RKO (cell line): Measurements from ENCODE around the gene CAMK1G.
A peak's percentile ranks its signal among the peaks of the same experiment; 100 is the strongest.

Experiments
- DNase-seq: peaks from one replicate; pipeline ENCODE4 v3.0.0-alpha.2; 2016; ENCODE audit warnings: low spot score

CAMK1G gene

DNA sequence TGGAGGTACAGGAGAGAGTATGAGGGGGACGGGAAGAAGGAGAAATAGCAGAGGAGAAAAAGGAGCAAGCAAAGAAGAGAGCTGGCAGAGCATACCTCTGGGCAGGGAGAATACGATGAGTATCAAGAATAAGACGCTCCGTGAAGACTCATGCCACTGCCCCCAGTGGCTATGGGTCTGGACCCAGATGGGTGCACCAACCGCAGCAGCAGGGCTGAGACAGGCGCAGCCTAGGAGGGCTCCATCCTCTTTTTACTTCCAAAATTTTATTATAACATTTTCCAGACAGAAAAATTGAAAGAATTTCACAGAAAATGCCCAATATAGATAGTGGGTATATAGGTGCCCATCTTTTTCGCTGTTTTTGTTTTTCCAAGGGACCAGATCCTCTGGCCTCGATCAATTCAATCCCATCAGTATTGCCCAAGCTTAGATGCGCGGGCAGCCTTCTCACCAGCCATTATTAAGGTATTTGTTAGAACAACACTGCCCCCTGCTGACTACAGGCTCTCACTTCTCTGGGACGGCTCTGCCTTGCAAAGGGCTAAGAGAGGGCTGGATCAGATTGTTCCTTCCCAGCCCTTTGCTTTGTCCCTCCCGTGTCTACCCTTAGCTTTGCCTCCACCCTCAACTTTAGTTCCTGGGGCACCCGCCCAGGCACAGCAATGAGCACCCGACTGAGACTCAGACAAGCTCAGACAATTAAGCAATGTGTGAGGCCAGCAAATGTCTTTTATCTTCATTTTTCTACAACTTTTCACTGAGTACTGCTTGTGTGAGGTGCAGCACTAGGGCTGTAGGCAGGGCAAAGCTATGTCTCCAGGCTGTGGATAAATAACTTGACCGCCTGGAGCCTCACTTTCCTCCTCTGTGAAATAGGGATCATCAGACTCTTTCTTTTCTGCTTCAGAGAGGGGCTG is 17.5 kb upstream of the CAMK1G start:
- DNase-seq = peak; percentile 72

DNA sequence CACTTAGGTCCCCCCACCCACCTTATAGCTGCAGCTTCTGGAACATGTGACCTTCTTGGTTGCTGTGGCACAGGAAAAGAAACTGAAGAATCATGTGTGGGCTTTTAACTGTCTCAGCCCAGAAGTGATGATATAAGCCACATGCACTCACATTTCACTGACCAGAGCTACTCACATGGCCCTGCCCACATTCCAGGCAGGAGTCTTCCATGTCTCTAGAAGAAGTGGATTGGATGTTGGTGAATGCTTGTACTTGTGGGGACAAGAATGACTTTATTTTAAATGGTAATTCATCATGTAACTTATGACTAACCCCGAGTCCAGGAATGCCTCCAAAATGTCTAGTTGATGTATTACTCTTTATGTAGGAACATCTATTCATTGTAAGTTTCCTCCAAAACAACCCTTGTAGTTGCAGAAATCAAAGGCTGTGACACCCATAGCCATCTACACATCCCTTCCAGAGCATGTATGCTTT is 15.8 kb upstream of the CAMK1G start:
- no peak for DNase-seq

DNA sequence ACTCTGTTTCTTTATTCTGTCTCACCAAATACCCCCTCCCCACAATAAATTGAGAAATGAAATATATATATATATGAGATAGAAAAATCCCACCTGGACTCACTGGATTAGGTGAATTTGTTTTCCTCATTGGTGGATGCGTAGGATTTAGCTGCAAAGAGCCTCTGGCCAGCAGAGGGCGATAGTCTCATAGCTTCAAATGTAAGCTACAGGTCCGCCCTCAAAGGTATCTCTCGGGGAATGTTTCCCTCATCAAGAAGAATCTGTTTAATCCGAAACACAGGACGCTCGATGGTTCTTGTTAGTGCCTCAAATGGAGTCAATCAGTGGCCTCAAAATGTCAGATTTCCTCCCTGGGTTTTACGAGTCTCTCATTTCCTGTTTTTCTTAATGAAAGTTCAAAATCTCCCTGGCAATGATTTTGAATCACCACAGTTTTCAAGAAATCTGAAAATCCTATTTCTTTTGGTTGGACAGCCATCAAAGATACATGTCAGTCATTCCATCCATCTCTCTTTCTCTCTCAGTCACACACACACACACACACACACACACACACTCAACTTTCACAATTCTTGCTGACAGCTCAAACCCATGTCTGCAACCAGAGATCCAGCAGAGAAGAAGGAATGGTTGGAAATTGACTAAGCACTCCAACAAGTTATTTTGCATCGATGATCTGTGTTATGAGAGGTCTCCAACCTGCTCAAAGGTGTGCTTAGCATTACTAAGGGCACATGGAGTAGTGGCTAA is 13.9 kb upstream of the CAMK1G start:
- DNase-seq = peak; percentile 75

DNA sequence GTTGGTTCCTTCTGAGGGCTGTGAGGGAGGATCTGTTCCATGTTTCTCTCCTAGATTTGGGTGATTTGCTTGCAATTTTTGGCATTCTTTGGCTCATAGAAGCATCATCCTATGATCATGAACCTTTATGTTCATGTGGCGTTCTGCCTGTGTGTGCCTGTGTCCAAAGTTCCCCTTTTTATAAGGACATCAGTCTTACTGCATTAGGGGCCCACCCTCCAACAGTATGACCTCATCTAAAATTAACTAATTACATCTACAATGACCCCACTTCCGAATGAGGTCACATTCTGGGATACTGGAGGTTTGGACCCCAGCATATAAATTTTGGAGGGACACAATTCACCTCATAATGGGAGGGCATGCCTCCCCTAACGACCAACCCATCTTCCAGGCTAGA is 12.8 kb upstream of the CAMK1G start:
- DNase-seq = no peak

DNA sequence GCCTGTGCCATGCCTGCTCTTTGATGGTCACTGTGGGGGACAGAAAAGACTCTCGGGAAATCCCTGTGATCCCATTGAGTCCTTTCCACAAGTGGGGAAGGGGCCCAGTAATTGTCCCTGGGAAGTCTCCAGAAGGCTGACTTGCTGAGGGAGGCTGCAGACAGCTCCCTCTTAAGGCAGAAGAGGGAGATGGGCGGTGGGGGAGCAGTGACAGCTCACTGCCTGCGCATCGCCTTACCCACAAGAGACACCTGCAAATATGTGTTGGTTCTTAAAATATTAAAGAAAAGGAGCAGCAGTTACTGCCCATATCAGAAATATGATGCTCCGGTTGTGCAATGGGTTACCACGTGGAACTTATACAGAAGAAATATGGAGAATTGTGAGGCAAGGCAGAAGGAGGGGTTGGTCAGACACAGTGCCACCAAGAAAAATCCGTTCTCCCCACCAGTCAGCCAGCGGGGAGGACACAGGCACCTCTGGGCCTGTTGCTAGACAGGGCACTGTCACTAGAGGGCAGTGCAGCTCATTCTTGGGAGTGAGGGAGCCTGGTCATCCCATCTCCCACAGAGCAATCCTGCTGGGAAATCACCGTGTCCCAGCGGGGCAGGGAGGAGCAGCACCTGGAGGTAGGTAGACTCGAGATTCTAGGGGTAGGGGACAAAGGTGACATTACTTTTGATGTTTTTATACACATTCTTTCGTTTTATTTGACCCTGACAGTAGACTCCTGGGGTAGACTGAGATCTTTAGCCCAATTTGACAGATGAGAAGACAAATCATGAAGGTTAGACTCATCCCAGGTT is 6.9 kb upstream of the CAMK1G start:
- peak; percentile 73 for DNase-seq

DNA sequence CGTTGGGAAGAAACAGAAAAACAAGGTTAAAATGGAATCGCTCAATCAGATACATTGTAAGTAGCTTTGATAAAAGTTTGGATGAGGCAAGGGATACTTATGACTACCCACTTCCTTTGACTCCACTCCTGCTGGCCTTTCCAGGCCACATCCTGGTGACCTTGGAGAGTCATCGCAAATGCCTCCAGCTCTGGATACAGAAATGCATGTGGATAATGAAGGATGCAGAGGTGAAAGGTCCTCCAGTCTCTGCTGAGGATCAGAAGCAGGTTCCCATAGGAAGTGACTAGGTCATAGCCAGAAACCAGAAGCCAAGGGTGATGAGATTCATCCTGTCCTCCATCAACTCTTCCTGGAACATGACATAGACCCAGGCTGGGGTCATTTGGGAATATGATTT is 6.2 kb upstream of the CAMK1G start:
- DNase-seq = no peak

DNA sequence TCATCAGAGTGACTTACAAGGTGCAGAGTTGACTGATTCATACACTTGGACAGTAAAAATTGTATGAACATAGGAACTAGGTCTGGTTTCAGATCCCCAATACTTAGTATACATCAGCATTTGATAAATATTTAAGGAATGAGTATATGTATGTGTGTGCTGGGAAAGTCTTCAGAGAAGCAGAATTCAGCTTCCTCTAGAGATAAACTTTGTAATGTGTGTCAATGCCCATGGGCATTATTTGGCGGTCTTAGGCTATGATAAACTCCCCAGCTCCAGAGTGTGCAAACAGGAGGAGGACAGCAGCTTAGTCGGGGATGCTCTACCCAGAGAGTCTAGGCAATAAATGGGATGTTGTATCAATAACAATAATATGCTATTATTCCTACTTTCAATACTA is 2.9 kb upstream of the CAMK1G start:
- DNase-seq = no peak

DNA sequence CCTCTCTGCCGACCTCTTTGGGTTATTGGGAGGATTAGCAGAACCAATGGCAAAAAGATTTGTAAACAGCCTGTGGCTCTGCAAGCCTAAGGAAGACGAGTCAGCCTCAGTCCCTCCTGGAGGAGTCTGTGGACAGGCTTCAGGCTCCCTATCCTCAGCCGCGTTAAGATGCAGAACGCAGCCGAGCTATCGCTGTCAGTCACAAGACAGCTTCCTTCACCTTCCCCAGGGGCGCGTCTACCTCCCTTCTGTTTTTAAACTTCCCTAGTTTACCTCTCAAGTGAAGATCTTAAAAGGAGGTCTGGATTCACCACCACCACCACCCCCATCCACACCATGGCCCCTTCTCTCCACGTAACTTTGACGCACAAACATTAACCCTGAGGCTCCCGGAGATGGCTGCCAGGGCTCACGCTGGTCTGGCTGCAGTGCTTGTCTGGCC is 738 bp downstream of the CAMK1G start:
- no peak for DNase-seq

DNA sequence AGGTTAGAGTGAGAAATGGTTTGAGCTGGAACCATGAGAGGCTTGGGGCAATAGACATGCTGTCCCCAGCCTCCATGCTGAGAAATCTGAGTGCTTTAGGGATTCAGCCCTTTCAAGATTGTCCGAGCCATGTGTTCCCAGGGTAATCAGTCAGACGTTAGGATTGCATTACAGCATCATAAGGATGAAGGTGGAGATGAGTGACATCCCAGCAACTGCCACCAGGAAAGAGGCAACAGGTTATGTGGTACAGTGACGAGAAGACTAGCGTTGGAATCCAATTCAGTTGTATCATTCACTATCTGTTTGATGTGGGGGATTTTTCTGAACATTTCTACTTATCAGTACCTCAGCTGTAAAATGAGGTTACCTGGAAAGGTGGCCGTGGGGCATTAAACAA is 1.7 kb downstream of the CAMK1G start:
- no peak for DNase-seq

DNA sequence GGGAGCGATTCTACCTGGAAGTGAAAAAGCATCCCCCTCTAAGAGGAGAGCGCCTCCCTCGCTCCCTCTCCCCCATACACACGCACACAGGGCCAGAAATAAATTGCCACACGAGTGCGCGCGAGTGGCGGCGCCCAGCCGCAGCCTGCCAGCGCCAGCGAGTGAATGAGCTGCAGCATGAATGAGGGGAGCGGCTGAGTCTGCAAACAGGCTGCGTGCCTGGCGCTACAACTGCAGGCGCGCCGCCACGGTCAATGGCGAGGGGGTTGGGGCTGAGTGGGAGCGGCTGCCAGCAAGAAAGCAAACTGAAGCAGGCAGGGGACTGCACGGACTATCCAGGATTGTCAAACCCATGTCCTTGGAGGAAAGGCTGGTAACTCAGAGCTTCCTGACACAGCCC is 2.2 kb downstream of the CAMK1G start:
- no peak for DNase-seq

DNA sequence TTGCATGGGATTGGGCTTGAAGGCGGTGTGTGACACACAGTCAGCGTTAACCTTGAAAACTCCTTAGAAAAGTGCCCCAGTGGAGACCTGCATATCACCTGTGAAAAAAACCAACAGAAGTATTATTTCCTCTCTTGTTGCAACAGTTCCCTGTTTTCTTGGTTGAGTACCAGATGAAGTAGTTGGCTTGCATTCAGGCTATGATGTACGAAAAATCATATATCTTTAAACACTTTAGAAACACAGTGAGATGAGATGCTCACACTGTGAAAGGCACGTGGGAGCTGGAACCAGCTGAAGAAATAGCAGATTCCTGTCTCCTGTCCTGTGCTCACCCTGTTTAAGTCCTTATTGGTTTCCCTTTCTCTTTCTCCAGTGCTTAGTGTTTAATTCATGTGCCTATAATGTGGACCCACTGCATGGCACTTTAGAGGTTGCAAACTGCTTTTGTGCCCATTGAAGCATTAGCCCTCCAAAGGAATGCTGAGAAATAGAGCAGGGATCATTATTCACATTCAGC is 2.8 kb downstream of the CAMK1G start:
- no peak for DNase-seq

DNA sequence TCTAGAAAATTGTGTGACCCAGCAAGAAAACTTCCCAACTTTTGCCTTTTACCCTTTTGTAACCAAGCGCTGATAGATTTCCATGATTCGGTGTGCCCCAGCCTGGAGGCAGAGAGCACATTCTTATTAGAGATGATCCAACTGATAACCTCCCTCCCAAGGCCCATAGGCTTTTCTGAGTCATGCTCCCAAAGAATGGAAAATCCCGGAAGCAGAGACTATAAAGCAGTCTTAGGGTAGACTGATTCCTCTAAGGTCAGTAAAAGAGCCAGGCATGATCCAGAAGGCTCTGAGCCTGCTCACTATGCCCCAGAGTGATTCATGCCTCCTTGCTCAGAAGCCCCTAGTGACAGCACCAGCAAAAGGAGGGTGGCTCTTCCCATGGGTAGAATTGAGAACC is 4.3 kb downstream of the CAMK1G start:
- DNase-seq = no peak

DNA sequence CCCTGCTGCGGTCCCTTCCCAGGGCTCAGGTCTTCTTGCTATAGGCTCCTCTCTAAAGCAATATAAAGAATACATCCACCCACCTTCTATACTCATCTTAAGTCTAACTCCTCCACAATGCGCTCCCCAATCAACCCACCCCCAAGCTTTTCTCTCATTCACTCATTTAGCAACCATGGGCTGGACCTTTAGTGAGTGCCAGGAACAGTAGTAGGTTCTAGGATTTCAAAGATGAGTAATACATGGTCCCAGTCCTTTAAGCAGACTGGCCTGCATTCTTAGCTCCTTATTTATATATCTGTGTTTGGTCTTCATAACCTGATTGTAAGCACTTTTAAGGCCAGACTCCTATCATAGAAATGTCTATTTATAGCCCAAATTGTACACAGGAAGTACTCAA is 5.9 kb downstream of the CAMK1G start:
- DNase-seq = no peak

DNA sequence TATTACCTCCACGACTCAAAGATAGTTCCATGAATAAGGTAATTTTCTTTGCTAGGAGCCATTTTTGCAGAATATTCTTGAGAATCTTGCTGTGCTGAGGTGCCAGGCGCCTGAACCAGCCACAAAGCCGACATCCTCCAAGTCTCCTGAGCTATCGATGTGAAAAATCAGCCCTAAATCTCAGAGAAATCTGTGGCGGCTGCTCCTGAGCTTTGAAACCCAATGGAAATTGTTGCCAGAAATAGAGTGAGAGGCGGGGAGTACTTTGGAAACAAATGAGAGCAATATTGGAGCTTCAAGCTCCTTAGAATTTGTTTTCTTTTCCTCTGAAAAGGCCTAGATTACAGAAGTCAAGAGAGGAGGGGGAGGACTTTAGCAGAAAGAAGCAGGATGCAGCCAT is 6.3 kb downstream of the CAMK1G start:
- no peak for DNase-seq

DNA sequence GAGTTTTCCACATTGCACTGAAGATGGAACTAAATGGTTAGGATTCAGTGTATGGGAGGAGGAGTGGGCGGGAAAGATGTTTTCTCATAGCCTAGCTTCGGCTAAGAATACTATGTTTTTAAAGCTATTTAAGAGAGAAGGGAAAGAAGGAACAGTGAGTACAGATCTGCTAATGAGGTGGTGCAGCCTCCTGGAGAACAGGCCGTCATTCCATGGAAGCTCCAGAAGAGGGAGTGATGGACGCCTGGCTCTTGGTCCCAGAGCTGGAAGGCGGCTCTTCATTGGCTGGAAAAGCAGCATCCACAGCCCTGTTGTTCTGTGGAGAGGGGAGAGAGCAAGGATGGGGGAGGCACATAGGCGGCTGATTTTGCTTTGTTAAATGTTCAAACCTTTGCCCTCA is 6.9 kb downstream of the CAMK1G start:
- DNase-seq = no peak

DNA sequence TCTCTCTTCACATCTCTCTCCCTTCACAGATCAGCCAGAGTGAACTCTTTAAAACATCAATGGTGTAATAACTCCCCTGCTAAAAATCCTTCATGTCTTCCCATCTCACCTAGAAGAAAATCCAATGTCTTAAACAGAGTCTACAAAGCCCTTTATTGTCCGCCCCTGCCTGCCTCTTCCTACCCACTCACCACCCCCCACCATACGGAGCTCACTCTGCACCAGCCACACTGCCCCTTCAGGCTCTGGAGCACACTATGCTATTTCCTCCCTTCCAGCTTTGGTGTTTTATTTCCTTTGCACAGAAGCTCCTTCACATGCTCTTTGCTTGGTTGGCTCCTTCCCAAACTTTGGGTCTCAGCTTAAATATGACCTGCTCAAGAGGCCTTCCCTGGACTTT is 10.2 kb downstream of the CAMK1G start:
- DNase-seq = no peak

DNA sequence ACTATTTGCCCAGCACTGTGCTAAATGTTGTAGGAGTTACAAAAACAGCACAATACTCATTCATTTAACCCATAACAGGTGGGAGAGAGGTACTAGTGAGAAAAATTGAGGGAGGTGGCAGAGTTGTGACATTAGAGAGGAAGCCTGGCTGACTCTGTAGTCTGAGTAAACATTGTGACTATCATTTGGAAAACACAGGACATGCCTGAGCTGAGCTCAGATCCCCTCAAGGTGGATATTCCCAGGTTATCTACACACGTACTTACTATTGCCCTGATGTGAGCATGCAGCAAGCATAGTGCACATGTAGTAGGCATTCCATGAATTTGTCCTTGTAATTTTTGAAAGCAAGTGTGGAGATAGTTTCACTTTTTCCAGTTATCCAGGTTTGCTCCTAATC is 10.9 kb downstream of the CAMK1G start:
- DNase-seq = no peak

DNA sequence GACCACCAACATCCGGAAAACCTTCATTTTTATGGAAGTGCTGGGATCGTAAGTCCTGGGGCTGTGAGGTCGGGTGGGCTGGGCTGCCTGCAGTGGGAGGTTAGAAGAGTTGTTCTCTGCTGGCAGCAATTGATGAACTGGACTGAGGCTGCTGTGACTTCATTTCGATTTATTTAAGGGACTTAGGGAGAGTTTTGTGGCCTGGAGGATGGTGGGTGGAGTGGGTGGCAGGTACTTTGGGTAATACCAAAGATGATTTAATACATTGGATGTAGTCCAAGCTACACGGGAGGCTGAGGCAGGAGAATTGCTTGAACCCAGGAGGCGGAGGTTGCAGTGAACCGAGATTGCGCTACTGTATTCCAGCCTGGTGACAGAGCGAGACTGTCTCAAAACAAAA is 11.5 kb downstream of the CAMK1G start:
- DNase-seq = no peak

DNA sequence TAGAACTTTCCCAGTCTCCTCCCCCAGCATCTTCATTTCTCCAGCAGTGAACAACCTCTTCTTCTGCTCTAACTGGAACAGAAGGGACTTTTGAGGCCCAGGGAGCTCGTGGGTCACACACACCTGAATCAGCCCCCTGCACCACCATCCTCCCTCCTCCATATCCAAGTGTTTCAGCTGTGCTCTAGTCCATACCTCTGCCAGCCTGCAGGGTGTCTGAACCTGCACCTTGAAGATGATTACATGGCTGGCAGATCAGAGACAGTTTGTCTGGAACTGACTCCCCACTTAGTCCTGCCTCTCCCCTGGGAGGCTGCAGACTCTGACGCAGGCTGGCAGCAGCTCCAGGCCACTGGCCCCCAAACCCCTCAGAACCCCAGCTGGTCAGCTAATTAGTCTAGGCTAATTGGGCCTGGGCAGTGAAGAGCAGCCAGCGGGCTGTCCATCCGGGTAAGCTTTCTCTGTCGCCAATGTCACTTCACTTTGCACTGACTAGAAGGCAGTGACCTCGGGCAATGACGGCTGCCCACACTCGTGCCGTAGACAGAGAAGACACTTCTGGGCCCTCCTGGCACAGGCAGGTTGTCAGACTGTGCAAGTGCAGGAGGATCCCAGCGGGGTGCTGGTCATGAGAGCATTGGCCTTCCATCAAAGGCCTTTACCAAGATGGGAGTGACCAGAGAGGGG is 12.2 kb downstream of the CAMK1G start:
- no peak for DNase-seq

DNA sequence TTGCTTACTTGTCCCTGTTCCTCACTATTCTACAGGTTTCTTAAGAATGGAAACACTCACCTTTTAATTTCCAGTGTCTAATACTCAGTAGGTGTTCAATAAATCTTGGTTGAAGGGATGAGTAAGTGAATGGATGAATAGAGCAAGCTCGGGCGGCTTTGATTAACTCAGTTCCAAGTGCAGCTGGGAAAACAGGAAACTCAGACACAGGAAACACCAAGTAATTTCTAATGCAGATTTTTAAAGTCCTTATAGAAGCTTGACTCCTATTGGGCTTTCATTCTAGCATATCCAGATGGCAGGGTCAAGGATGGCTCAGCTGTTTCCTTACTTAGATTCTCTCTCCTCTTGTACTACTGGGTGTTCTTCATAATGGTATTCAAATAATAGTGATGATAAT is 14.0 kb downstream of the CAMK1G start:
- no peak for DNase-seq

DNA sequence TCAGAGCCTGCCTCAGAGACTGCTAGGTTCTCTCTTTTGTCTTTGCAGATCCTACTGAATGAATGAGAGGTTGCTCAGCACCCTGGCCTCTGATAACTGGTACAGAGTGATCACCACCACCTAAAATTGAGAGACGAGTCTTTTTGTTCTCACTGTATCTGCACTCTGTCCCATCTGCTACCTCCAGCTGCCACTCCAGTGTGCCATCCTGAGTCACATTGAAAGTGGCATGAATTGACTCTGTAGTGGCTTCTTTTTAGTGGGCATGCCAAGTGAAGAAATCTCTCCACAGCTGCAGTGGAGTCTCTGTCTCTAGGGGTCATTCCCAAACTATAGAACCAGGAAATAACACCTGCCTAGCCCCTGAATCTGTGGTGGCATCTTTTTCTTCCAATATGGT is 14.7 kb downstream of the CAMK1G start:
- no peak for DNase-seq

DNA sequence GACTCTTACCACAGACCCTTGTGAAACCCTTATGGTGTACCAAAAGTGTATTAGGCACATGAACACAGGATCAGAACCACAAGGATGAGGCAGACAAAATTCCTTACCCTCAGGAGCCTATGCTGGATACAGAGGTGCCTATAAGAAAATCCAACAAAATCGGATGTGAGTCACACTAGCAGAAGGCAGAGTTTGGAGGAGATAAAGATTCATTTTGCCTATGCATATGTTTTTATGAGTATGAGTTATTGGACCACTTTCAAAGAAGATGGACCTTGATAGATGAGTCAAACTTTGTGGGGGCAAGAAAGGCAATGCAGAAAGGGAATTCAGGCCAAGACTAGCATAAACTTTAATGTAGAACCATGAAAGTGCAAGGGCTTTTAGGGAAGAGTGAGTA is 17.0 kb downstream of the CAMK1G start:
- DNase-seq = no peak
